ENCODE data around the gene NME2. TPM values are rescaled to one million over a fixed set of nuclear protein-coding genes. Genes with fewer than 3 reads are reported as not detected.
A peak's percentile ranks its signal among the peaks of the same experiment; 100 is the strongest.

NME2 gene
- polyA plus RNA-seq, 3 donors = 221 to 288 (median 268) TPM

DNA sequence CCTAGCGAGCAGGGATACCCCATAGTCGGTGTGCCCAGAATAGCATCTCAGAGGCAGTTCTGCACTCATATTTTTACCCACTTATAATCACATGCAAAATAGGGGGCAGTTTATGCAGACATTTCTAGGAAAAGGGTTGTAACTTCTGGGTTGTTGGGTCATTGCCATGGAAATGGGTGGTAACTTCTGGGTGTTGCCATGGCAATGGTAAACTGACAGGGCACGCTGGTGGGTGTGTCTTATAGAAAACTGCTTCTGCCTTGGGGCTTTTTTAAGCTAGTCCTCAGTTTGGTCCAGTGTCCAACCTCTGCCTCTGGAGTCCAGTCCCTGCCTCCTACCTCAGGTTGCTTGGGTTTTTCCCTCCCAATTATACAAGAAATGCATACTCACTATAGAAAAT is 38.1 kb upstream of the NME2 start:
- DNase-seq (ENCODE audit: extremely low read depth in 1 of 11, low read depth in 9 of 11, low spot score in 4 of 11) = no peak

GRCh38 chr17:51132964-51133319 is 33.3 kb upstream of the NME2 start:
- DNase-seq (ENCODE audit: extremely low read depth in 1 of 11, low read depth in 9 of 11, low spot score in 4 of 11) = no peak

DNA sequence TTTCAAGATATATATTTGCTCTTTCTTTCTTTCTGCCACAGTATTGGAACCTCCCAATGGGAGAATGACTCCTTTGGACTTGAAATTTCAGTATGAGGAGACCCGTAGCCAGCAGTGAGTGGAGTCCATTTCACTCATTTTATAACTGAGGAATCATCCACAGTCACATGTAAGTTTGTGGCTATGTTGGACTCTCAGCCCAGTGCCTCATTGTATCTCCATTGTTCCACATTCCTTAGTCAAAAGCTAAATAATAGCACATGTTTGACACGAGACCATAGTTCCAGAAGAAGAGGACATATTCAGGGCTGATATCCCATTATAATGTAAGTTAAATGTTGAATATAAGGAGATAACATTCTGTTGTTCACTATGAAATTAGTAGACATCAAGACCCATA is 32.8 kb upstream of the NME2 start:
- no peak for DNase-seq (ENCODE audit: extremely low read depth in 1 of 11, low read depth in 9 of 11, low spot score in 4 of 11)

DNA sequence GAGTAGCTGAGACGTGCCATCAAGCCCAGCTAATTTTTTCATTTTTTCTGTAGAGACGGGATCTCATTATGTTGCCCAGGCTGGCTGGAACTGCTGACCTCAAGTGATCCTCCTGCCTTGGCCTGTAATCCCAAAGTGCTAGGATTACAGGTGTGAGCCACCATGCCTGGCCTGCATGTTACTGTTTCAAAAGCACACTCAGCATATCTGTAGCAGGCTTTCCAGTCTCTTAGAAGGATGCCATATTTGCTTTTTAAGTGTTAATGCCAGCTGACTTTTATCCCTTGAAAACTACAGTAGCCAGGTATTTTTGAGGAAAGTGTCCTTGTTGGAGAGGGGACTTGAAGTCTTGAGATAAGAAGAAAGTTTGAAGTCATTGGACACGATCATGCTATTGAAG is 30.3 kb upstream of the NME2 start:
- DNase-seq (ENCODE audit: extremely low read depth in 1 of 11, low read depth in 9 of 11, low spot score in 4 of 11) = no peak

GRCh38 chr17:51142597-51142996 is 23.6 kb upstream of the NME2 start:
- DNase-seq (ENCODE audit: extremely low read depth in 1 of 11, low read depth in 9 of 11, low spot score in 4 of 11) = no peak

- DNase-seq (ENCODE audit: extremely low read depth in 1 of 11, low read depth in 9 of 11, low spot score in 4 of 11) = peak in 1 of 11 donors; percentile 22
Measured at GRCh38 chr17:51144266-51145022, 21.8 kb upstream of the NME2 start.

GRCh38 chr17:51147650-51148049 is 18.6 kb upstream of the NME2 start:
- no peak for DNase-seq (ENCODE audit: extremely low read depth in 1 of 11, low read depth in 9 of 11, low spot score in 4 of 11)

DNA sequence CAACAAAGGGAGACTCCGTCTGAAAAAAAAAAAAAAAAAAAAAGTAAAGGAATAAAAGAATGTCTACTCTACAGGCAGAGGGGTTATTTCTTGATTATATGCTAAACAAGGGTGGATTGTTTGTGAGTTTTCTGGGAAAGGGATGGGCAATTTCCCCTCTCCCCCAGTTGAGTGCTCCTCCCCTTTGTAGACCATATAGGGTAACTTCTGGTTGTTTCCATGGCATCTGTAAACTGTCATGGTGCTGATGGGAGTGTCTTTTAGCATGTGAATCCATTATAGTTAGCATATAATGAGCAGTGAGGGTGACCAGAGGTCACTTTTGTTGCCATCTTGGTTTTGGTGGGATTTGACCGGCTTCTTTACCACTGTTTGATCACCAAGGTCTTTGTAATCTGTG is 17.0 kb upstream of the NME2 start:
- no peak for DNase-seq (ENCODE audit: extremely low read depth in 1 of 11, low read depth in 9 of 11, low spot score in 4 of 11)

DNA sequence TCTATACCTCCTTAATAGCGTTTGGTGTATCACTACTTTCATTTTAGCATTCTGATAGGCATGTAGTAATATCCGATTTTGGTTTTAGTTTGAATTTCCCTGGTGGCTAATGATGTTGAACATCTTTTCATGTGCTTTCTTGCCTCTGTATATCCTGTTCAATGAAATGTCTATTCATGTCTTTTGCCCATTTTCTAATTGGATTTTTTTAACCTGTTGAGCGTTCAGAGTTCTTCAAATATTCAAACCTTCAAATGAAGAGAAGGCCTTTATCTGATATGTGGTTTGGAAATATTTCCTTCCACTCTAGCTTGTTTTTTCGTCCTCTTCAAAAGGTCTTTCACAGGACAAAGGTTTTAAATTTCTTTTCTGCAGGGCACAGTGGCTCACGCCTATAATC is 15.3 kb upstream of the NME2 start:
- DNase-seq (ENCODE audit: extremely low read depth in 1 of 11, low read depth in 9 of 11, low spot score in 4 of 11) = no peak

- peak in 1 of 11 donors; percentile 37 for DNase-seq (ENCODE audit: extremely low read depth in 1 of 11, low read depth in 9 of 11, low spot score in 4 of 11)
Measured at GRCh38 chr17:51152766-51153209, 13.4 kb upstream of the NME2 start.

DNA sequence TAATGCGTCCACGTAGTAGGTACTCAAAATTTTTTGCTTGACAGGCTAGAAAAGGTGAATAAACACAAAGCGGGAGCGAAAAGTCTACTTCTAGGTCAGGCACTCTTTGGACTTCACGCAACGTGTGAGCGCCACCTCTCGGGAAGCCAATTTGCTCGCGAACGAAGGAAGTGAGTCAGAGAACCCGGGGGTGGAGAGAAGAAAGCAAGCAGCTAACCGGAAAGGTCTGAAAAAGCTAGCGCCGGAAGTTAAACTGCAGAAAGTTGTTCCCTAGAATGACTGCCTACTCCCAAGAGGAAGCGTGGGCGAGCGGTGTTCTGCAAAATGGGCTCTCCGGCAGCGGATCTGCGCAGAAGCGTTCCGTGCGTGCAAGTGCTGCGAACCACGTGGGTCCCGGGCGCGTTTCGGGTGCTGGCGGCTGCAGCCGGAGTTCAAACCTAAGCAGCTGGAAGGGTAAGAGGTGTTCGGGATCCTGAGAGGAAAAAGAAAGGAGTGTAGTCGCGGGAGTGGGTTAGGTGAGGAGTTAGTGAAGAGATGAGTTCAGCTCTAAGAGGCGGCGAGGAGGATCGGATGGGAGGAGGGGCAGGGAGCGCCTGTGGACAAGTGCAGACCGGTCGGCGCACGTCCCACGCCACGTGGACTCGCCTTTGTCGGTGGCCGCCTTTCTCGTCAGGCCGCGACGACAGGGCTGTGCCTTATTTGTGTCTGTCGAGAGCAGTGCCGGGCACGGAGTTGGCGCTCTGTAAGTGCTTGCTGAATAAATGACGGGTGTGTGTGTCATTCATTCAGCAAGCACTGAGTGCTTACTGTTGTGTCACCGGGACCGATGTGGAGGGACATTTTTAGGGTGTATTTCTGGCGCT is 12.8 kb upstream of the NME2 start, which contains the start of gene NME1:
Gene NME1 (plus strand): TSS at position 350 of the 863 bp plus-strand sequence. CDS start 2,096 bp downstream, outside the sequence.
- peak; percentile 95 to 100 (median 98) for DNase-seq (ENCODE audit: extremely low read depth in 1 of 11, low read depth in 9 of 11, low spot score in 4 of 11)

- DNase-seq (ENCODE audit: extremely low read depth in 1 of 11, low read depth in 9 of 11, low spot score in 4 of 11) = no peak
Measured at GRCh38 chr17:51154176-51154575, 12.0 kb upstream of the NME2 start.

DNA sequence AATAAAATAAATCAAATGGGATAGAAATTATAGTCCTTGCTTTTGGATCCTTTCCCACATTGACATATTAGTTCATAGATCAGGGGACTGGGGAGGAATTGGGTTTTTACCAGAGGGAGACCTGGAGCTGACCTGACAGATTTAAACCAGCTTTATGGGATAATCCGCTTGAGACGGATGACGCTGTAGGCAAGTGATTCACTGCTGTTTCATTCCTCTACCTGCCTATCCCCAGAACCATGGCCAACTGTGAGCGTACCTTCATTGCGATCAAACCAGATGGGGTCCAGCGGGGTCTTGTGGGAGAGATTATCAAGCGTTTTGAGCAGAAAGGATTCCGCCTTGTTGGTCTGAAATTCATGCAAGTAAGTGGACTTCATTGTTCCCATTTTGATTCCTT is 10.8 kb upstream of the NME2 start:
- DNase-seq (ENCODE audit: extremely low read depth in 1 of 11, low read depth in 9 of 11, low spot score in 4 of 11) = no peak

- DNase-seq (ENCODE audit: extremely low read depth in 1 of 11, low read depth in 9 of 11, low spot score in 4 of 11) = no peak
Measured at GRCh38 chr17:51159604-51160003, 6.6 kb upstream of the NME2 start.

GRCh38 chr17:51161541-51161940 is 4.7 kb upstream of the NME2 start:
- DNase-seq (ENCODE audit: extremely low read depth in 1 of 11, low read depth in 9 of 11, low spot score in 4 of 11) = no peak

DNA sequence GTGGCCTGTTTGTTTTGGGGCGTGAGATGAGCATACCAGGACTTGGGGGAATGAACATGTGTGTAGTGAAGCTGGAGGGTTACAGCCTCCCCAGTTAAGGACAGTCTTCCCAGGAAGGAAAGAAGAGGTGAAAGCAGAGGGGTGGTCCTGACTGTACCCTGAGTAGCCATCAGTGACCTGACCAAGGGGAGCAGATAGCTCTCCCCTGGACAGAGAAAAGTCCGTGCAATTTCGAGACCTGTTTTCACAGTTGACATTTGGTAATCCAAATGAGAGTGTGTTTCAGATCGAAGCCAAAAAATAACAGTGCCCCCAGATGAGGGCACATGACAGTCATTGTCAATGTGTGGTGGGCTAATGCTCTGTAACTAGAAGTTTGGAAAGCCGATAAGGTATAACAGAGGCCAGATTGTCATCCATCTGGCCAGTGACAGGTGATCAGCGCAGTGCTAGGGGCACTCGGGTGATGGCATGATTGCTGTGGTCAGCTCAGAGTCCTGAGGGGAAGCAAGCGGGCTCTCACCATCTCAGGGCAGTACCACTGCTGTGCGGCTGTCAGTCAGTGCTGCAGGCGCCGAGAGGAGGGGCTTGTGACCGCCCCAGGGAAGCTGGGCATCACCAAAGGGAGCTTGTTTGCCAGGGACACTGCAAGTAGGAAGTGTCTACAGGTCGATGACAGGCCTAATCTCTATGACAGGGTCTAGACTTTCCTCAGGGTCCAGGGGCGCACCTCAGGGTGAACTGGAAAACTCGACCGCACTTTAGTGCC is 1.1 kb upstream of the NME2 start:
- no peak for DNase-seq (ENCODE audit: extremely low read depth in 1 of 11, low read depth in 9 of 11, low spot score in 4 of 11)

GRCh38 chr17:51165680-51166197 is 472 bp upstream of the NME2 start:
- DNase-seq (ENCODE audit: extremely low read depth in 1 of 11, low read depth in 9 of 11, low spot score in 4 of 11) = no peak

GRCh38 chr17:51166987-51167931 is 1.0 kb downstream of the NME2 start:
- DNase-seq (ENCODE audit: extremely low read depth in 1 of 11, low read depth in 9 of 11, low spot score in 4 of 11) = peak in 2 of 11 donors; percentile 24 to 52
